Activated CD4-positive, alpha-beta T cell treated with anti-CD3 and anti-CD28 coated beads, Interleukin-2, amount 50 U/mL, for 48 hours (primary cell): Measurements from ENCODE around the gene ADSS2.
"Not testable (repeated sequence)": the region's sequence is repeated elsewhere in the genome, so short reads cannot be mapped to it uniquely, and the experiment has no call there.

Experiments
- DNase-seq, 2 experiments: peaks; one replicate each; pipeline ENCODE4 v3.0.0-alpha.2; 2020

Gene ADSS2

DNA sequence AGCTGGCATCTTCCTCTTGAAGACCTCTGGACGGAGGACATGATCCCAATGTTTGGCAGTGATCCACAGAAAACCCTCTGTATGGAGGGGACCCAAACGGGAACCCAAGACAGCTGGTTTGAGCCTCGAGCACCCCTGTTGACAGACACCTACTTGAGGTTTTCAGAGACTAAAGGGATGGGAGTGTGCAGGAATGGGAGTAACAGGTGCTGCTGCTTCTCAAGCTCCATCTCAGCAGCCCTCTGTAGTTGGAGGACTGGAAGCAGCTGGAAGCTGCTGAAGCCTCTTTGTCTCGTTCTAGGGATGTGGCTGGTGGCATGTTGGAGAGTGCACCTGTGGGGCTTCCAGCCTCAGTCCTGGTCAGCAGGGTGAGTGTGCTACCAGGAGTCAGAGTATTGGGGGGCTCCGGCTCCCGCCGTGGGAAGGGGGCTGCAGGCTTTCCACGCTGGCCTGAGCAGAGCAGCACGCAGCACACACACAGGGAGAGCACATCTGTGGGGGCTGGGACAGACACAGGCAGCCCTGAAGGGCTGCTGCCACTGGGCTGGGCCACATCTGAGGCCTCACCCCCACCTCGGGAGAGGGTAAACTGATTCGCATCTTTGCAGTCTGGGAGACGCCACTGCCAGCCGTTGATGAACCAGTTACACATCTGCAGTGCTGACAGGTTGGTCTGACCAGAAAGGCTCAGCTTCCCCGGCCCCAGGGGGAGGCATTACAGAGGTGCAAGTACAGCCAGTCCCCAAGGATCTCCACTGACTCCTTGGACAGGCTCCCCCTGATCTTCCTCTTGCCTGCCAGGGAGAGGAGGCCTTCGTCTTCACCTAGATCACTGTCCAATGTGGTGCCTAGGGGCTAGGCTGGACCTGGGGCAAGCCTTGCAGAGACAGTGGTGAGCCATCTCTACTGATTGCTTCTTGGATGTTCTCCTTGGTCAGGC is 56.6 kb downstream of the ADSS2 start:
- DNase-seq, result no peak

GRCh38 chr1:244394346-244394745 is 57.4 kb downstream of the ADSS2 start:
- DNase-seq, result no peak

DNA sequence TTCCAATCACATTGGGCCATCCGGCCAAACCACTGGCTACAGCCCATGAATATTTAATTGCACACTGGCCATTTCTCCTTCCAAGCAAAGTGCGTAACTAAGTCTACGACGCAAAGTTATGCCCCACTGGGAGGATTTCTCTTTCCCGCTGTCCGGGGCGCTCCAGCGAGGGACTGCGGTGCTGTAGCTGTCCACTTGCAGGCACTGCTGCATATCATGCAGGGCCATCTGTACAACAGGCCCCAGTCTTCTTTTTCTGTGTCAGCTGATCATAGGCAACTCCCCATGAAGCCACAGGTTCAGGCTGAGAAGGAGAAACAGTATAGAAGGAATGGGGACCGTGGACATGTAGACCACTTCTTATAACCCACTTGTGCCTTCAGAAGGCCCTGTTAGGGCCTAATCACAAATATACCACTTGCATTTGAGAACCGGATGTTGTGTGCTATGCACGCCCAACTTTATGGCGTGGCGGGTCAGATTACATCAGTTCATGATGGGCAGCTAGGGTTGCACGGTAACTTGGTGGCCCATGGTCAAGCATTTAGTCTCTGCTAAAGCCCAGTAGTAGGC is 58.0 kb downstream of the ADSS2 start:
- DNase-seq, result no peak

DNA sequence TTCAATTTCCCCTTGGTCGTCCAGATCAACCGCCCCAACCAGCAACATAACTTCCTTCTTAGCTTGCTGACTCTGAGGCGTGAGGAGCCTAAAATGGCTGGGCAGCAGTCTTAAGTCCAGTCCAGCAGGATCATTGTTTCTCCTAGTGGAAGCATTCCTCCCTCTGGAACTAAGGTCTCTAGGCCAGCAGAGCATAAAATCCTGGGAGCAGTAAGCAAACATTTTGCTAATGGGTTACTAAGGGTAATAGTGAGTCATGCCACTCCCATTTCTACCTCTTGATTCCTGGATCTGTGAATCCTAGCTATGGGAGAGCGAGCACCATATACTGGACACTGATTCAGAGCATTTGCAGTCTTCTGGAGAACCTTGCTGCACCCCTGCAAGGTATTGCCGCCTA is 59.9 kb downstream of the ADSS2 start:
- no peak for DNase-seq

GRCh38 chr1:244388961-244389360 is 62.7 kb downstream of the ADSS2 start:
- DNase-seq, result no peak

DNA sequence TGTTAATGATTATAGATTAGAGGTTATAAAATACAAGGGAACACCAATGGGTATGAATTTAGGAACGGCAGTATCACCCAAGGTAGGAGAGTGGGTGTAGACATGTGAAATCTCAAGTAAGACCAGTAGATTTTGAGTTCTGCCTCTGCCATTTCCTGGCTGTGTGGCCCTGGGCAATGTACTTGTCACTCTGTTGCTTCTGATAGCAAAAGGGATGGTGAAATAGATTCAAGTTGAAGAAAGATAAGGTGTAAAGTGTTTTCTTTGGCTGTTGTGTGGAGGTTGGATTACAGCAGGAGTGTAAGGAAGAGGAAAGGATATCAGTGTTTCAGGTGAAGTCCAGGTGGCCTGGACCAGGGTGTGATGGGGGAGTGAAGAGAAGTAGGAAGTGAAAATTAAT is 64.3 kb downstream of the ADSS2 start:
- DNase-seq, result no peak

DNA sequence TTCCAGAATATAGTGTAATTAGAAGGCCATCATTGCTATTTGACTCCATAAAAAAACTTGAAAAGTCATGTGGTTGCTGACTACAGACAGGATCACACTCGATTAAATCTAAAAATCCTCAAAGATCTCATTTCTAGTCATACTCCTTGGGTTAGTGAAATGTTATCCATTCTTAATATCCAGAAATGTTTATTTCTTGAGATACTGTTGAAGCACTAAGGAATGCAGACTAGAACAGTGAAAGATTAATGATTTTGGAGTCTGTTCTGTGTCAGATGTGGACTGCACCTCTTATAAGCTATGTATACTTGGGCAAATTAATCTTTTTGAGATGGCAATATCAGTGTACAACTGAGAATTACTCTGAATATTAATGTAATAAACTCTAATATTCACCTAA is 65.1 kb downstream of the ADSS2 start:
- no peak for DNase-seq

GRCh38 chr1:244384066-244384465 is 67.6 kb downstream of the ADSS2 start:
- no peak for DNase-seq

DNA sequence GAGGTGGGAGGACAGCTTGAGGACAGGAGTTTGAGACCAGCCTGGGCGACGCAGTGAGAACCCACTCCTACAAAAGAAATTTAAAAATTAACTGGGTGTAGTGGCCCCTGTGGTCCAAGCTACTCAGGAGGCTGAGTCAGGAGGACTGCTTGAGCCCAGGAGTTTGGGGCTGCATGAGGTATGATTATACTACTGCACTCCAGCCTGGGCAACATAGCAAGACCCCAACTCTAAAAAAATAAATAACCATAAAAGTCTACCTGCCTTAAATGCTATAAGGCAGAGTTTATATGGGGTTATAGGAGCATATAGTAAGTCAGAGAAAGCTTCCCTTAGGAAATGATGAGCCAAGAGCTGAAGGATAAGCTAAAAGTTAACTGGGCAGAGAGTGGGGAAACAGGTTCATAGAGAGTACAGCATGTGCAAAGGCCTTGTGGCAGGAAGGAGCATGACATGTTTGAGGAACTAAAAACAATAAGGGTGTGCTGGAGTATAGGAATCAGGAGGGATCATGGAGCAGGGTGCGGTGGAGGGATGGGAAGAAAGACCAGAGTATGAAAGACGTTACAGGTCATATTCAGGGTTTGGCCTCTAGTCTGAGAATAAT is 68.3 kb downstream of the ADSS2 start:
- no peak for DNase-seq

GRCh38 chr1:244381878-244382565 is 69.7 kb downstream of the ADSS2 start:
- no peak for DNase-seq

DNA sequence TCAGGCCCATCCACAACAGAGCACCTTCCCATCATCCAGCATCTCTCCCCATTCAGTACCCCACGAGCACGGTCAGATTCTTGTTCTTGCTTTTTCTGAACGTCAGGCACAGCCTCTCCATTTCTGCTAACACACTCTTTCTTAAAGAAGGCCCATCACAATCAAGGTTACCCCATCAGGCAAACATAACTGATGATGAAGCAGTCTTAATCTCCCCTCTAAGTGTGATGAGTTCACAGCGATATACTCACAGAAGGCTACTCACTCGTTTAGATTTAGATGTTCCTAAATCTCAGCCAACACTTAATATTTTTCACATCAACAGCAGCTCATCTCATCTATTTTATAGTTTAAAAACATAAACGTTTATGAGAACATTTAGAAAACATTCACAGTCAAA is 75.6 kb downstream of the ADSS2 start:
- DNase-seq, result no peak

DNA sequence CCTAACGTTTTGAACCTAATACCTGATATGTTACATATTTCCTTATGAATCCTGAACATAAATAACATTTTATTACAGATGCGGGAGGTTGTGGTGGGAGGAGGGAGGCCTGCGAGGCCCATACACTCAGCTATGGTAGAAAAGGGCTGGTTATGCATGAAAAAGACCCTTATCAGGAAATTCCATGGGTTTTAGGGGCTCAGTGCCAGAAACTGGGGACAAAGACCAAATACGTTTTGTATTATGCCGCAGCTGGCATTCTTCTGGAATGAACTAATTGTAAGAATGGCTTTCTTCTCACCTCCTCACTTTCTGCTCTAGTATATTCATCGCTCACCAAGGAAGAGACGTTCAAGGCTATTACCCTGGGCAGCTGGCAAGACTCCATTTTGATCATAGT is 76.7 kb downstream of the ADSS2 start:
- no peak for DNase-seq

DNA sequence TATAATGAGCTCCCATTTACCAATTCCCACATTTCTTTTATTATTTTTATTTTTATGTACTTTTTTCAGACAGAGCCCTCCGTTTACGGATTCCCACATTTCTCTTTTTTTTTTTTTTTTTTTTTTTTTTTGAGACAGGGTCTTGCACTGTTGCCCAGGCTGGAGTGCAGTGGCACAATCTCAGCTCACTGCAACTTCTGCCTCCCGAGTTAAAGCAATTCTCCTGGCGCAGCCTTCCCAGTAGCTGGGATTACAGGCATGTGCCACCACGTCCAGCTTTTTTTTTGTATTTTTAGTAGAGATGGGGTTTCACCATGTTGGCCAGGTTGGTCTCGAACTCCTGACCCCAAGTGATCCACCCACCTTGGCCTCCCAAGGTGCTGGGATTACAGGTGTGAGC is 77.2 kb downstream of the ADSS2 start:
- not testable (repeated sequence) for DNase-seq

- no peak for DNase-seq
Observed at GRCh38 chr1:244371242-244372141, 80.2 kb downstream of the ADSS2 start.

- no peak for DNase-seq
Observed at GRCh38 chr1:244370060-244370637, 81.6 kb downstream of the ADSS2 start.

- no peak for DNase-seq
Observed at GRCh38 chr1:244369256-244370057, 82.3 kb downstream of the ADSS2 start.

- no peak for DNase-seq
Observed at GRCh38 chr1:244368279-244368678, 83.4 kb downstream of the ADSS2 start.

DNA sequence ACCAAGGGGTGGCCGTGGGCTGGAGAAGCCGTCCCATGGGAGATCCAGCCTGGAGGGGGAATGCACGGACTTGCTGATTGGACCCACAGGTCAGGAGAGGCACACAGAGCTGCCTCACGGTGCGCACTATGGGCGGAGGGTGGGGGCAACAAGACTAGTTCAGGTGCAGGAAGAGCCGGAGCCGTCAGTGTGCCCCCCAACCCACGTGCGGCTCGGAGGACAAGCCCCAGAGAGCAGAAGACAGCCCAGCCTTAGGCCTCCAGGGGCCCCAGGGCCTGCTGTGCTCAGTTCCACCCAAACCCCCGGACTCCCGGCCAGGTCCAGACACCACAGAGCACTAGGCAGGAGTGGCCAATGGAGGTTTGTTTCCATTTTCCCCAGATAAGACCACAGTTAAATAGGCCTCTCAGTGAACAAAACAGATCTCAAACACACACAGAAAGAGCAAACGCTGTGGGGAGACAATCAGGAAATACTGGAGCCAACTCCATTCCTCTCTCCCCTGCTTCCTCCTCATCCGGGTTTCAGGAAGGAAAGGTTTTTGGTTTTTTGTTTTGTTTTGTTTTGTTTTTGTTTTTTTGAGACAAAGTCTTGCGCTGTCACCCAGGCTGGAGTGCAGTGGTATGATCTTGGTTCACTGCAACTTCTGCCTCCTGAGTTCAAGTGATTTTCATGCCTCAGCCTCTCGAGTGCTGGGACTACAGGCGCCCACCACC is 84.2 kb downstream of the ADSS2 start:
- DNase-seq, result no peak

DNA sequence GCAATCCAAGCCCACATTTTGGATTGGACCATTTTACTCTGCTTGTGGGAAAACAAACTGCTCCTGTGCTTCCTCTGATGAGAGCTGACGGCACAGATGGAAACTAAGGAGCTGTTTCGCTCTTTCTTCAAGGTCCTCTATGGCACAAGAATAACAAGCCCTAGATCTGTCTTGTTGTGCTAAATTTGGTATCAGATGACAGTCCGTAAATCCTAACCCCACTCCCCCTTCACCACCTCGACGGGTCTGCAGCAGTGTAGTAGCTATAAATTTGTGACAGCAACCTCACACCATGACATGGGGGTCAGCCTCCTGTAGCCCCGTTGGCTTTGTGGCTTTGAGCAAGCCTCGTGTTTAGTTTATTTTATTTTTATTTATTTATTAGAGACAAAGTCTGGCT is 85.9 kb downstream of the ADSS2 start:
- no peak for DNase-seq

DNA sequence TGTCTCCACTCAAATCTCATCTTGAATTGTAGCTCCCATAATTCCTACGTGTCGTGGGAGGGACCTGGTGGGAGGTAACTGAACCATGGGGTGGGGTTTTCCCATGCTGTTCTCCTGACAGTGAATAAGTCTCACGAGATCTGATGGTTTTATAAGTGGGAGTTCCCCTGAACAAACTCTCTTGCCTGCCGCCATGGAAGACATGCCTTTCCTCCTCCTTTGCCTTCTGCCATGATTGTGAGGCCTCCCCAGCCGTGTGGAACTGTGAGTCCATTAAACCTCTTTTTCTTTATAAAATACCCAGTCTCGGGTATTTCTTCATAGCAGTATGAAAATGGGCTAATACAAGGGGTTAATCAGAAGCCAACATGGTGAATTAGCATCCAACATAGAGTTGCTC is 86.4 kb downstream of the ADSS2 start:
- not testable (repeated sequence) for DNase-seq
